GM12873 (cell line): ENCODE data around the gene GEMIN7.

Experiments used
- CTCF ChIP-seq: IDR thresholded peaks from 2 replicates; pipeline ENCODE4 v1.5.1; 2012; ENCODE audit warnings: low read depth, mild to moderate bottlenecking, moderate library complexity, low read length, control low read depth; ENCODE audit not compliant: insufficient read depth; ENCODE audit errors: missing control alignments

Gene GEMIN7

GRCh38 chr19:45097776-45098520, 18.9 kb downstream of the GEMIN7 start:
- no peak for TF ChIP-seq CTCF

- TF ChIP-seq CTCF = no peak
Measured at GRCh38 chr19:45098521-45099466, 19.7 kb downstream of the GEMIN7 start.

DNA sequence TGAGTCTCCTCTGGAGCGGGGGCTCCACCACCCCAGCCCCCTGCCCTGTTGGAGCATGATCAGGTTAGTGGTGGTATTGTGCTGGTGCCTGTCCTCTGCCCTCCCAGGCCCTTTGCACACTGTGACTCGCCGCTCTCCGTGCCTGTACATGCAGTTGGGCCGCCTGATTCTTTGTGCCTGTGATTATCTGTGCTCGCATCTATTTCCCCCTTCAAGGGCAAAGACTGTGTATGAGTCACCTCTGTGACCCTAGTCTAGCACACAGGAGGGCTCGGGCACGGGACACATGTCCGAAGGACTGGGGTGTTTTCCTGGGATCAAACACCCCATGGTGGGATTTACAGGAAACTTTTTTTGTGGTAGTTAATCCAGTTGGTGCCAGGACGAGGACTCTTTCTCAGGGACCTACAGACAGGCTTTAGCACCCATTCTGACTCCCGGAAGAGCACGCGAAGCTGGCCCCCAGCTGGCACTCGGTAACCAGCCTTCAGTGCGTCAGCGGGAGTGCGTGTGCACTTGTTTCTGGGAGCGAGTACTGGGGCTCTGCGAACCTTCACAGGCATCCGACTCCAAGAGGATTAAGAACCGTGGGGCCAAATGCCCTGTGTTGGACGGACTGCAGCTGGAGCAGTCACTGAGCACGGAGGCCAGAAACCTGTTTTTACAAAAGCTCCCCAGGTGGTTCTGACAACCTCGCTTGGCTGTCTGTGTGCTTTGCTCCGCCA, 20.6 kb downstream of the GEMIN7 start:
- TF ChIP-seq CTCF = no peak

DNA sequence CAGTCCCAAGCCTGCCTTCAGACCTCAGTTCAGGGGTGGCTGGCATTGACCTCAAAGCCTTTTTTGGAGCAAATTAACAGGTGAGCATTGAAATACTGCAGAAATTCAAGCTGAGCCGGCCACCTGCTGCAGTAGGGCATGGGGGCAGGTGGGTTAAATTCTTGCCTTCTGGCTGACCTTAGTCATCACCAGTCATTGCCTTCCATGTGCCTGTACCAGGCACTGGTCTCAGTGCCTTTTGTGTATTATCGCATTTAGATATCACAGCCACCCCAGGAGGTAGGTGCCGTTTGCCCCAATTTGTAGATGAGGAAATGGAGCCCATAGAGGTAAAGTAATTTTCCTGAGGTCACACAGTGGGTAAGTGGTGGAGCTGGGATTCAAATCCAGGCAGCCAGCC, 21.1 kb downstream of the GEMIN7 start:
- TF ChIP-seq CTCF = no peak

GRCh38 chr19:45100846-45101252, 21.8 kb downstream of the GEMIN7 start:
- no peak for TF ChIP-seq CTCF

GRCh38 chr19:45101806-45102205, 22.7 kb downstream of the GEMIN7 start:
- TF ChIP-seq CTCF = no peak

- no peak for TF ChIP-seq CTCF
Measured at GRCh38 chr19:45102481-45102880, 23.4 kb downstream of the GEMIN7 start.
